ENCODE results near the gene ALDH3A1. TPM values are rescaled to one million over a fixed set of nuclear protein-coding genes. Genes with fewer than 3 reads are reported as not detected.

The ALDH3A1 gene
- total RNA-seq, 1 experiment from 2014 or later, result 0.39 TPM

DNA sequence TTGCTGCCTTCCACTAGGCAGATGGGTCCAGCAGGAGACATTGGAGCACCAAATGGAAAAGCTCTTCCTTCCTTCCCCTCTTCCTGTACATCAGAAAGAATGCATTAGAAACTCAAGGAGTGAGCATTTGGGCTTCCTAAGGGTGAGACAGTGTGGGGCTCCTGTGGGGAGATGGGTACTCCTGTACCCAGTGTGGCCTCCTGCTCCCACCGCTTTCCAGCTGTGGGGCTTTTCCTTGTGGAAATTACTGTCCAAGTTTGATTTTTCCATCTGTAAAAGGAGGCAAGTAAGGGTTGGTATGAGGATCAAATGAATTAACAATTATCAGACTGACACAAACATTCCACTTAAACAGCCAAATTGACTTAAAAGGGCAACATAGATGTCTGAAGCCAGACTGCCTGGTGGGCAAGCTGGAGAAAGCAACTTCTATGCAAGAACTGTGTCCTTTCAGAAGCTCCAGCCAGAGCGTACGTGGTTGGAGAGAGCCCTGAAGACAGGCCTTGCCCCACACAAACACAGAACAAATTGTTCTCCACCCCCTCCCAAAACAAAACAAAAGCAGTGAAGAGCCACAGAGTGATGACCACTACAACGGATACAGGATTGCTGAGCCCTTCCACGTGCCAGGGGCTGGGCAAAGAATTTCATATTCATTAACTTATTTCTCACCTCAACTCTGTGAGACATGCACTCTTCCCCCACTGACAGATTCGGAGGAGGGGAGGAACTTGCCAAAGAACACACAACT lies 23.1 kb upstream of the ALDH3A1 start:
- Histone ChIP-seq H3K9ac (ENCODE audit: extremely low read depth, insufficient read length, low read length) (no peak overlapping the region), H3K4me1 (ENCODE audit: insufficient read depth, low read length) (no peaks in the 10 kb centered on the region), H2AK5ac (ENCODE audit: insufficient read length, low read length) (no peak overlapping the region), H3T11ph (ENCODE audit: low read length) (no peak overlapping the region), H3K4me2 (ENCODE audit: insufficient read depth, insufficient read length, low read length) (no peak overlapping the region), H3K79me2 (ENCODE audit: insufficient read depth, low read length) (no peaks in the 10 kb centered on the region; the same call in 1 of the 2 replicates), H3K56ac (ENCODE audit: insufficient read length, low read depth, low read length) (no peak overlapping the region), H2AFZ (ENCODE audit: low read length) (no peak overlapping the region), H2BK20ac (ENCODE audit: low read depth, low read length, poor library complexity, severe bottlenecking) (no peak overlapping the region), H2BK12ac (ENCODE audit: insufficient read length, low read depth, low read length) (no peak overlapping the region), H2BK120ac (ENCODE audit: low read depth, low read length, poor library complexity, severe bottlenecking) (no peak overlapping the region), H3K23me2 (ENCODE audit: insufficient read length, low read depth, low read length, poor library complexity, severe bottlenecking) (no peaks in the 10 kb centered on the region), H3K27ac (ENCODE audit: insufficient read length, low read depth, low read length) (no peak overlapping the region), H4K91ac (ENCODE audit: insufficient read length, low read depth, low read length) (no peak overlapping the region), H2BK15ac (ENCODE audit: low read depth, low read length) (no peak overlapping the region), H3K27me3 (ENCODE audit: insufficient read depth, low read length) (no peaks in the 10 kb centered on the region), H3K9me3 (ENCODE audit: control insufficient read depth, low read depth, low read length) (no peaks in the 10 kb centered on the region), H2BK5ac (ENCODE audit: insufficient read length, low read length) (no peak overlapping the region), H4K8ac (replicated peaks; ENCODE audit: insufficient read length, low read depth, low read length) (no peak overlapping the region), H3K4ac (ENCODE audit: low read depth, low read length) (no peak overlapping the region), H4K5ac (ENCODE audit: insufficient read length, low read depth, low read length) (no peak overlapping the region), H3K18ac (ENCODE audit: insufficient read length, low read depth, low read length) (no peak overlapping the region), H3K23ac (ENCODE audit: insufficient read length, low read depth, low read length) (no peak overlapping the region), H4K20me1 (ENCODE audit: control insufficient read depth, insufficient read depth, insufficient read length) (no peaks in the 10 kb centered on the region), H3K14ac (ENCODE audit: insufficient read depth, low read length) (no peak overlapping the region; the same call in 1 of the 2 replicates), H3K79me1 (ENCODE audit: insufficient read depth, low read depth, low read length, poor library complexity, severe bottlenecking) (no peaks in the 10 kb centered on the region)
- TF ChIP-seq, protein P1, sequence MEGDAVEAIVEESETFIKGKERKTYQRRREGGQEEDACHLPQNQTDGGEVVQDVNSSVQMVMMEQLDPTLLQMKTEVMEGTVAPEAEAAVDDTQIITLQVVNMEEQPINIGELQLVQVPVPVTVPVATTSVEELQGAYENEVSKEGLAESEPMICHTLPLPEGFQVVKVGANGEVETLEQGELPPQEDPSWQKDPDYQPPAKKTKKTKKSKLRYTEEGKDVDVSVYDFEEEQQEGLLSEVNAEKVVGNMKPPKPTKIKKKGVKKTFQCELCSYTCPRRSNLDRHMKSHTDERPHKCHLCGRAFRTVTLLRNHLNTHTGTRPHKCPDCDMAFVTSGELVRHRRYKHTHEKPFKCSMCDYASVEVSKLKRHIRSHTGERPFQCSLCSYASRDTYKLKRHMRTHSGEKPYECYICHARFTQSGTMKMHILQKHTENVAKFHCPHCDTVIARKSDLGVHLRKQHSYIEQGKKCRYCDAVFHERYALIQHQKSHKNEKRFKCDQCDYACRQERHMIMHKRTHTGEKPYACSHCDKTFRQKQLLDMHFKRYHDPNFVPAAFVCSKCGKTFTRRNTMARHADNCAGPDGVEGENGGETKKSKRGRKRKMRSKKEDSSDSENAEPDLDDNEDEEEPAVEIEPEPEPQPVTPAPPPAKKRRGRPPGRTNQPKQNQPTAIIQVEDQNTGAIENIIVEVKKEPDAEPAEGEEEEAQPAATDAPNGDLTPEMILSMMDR (conservative IDR thresholded peaks at IDR 0.05), result no peak
- no peak overlapping the region for H3K4me3 Mint-ChIP-seq
- no peaks in the 10 kb centered on the region for H3K9me3 Mint-ChIP-seq
- H3K27me3 Mint-ChIP-seq (ENCODE audit: low read depth), result no peaks in the 10 kb centered on the region; the same call in 1 of the 2 replicates
- WGBS (ENCODE audit: extremely low coverage, insufficient read length, low lambda C conversion rate), result no CpG with 5 or more reads among the region's 6 CpGs
- peaks cover 2 to 3% of the 10 kb centered on the region in 2 experiments; a peak in 3 of 4 replicates for H3K4me1 Mint-ChIP-seq
- no peak for DNase-seq
- H3K27ac Mint-ChIP-seq, result no peak overlapping the region
- H3K36me3 Mint-ChIP-seq (ENCODE audit: insufficient read depth in 1 of 3, low read depth in 3 of 3), result peaks cover 0 to 3% (median 0%) of the 10 kb centered on the region in 3 experiments; a peak in 1 of 7 replicates
